ENCODE results near the gene PARD3B.

GRCh38 chr2:204896146-204896545 is 350.9 kb downstream of the PARD3B start:
- TF ChIP-seq YY1 (IDR thresholded peaks at IDR 0.05; ENCODE audit: insufficient read depth, insufficient read length) (no peak), SUZ12 (IDR thresholded peaks at IDR 0.05; ENCODE audit: extremely low read depth, insufficient read depth, insufficient read length) (no peak)

Data from NT2/D1 (cell line).